Activated naive CD8-positive, alpha-beta T cell treated with anti-CD3 and anti-CD28 coated beads, Interleukin-2, amount 50 U/mL, for 24 hours (primary cell): ENCODE measurements around the gene GALNT12.

Experiments used
- ATAC-seq: fragments of 150-1000 bp; cut with Tn5 transposase; one replicate; pipeline ENCODE4 v1.10.0; 2021
- DNase-seq: peaks from one replicate; pipeline ENCODE4 v3.0.0; 2021
- H3K27ac Mint-ChIP-seq: one replicate; pipeline ENCODE4 v1.8.0; 2021; ENCODE audit warnings: mild to moderate bottlenecking, mixed read lengths
- H3K27me3 Mint-ChIP-seq: one replicate; pipeline ENCODE4 v1.8.0; 2021; ENCODE audit warnings: mixed read lengths
- H3K36me3 Mint-ChIP-seq: one replicate; pipeline ENCODE4 v1.8.0; 2021; ENCODE audit warnings: low read depth, mixed read lengths
- H3K4me1 Mint-ChIP-seq: one replicate; pipeline ENCODE4 v1.8.0; 2021; ENCODE audit warnings: mixed read lengths
- H3K4me3 Mint-ChIP-seq: one replicate; pipeline ENCODE4 v1.8.0; 2021; ENCODE audit warnings: mild to moderate bottlenecking, moderate library complexity, mixed read lengths
- H3K9me3 Mint-ChIP-seq: one replicate; pipeline ENCODE4 v1.8.0; 2021; ENCODE audit warnings: mixed read lengths

GALNT12 gene

GRCh38 chr9:98807070-98807813 is at the start of gene GALNT12:
Gene GALNT12, plus strand, starts transcription at chr9:98807670. Its CDS starts 29 bp downstream, at chr9:98807699.
- H3K27ac Mint-ChIP-seq = peak within 1 kb of the TSS; percentile 35
- peaks cover 2% of the 10 kb centered on the region for H3K36me3 Mint-ChIP-seq
- peak within 1 kb of the TSS; percentile 82 for H3K4me3 Mint-ChIP-seq
- ATAC-seq (peak; percentile 64), DNase-seq (peak; percentile 67)
- peaks cover 2% of the 10 kb centered on the region for H3K27me3 Mint-ChIP-seq
- H3K4me1 Mint-ChIP-seq = peaks cover 31% of the 10 kb centered on the region
- H3K9me3 Mint-ChIP-seq = no peaks in the 10 kb centered on the region

GRCh38 chr9:98760231-98760630 is 47.2 kb upstream of the GALNT12 start:
- H3K9me3 Mint-ChIP-seq = peaks cover 9% of the 10 kb centered on the region
- no peaks in the 10 kb centered on the region for H3K27me3 Mint-ChIP-seq
- H3K27ac Mint-ChIP-seq = no peak overlapping the region
- no peak for DNase-seq
- no peak overlapping the region for H3K4me3 Mint-ChIP-seq
- no peaks in the 10 kb centered on the region for H3K4me1 Mint-ChIP-seq
- no peak for ATAC-seq
- H3K36me3 Mint-ChIP-seq = peaks cover 49% of the 10 kb centered on the region

- Mint-ChIP-seq H3K9me3 (peaks cover 4% of the 10 kb centered on the region), H3K36me3 (peaks cover 45% of the 10 kb centered on the region), H3K4me1 (no peaks in the 10 kb centered on the region), H3K27me3 (no peaks in the 10 kb centered on the region), H3K27ac (no peak overlapping the region), H3K4me3 (no peak overlapping the region)
- DNase-seq = no peak
- no peak for ATAC-seq
Measured at GRCh38 chr9:98763986-98764745, 43.3 kb upstream of the GALNT12 start.

GRCh38 chr9:98765256-98765655 is 42.2 kb upstream of the GALNT12 start:
- no peaks in the 10 kb centered on the region for H3K27me3 Mint-ChIP-seq
- peaks cover 48% of the 10 kb centered on the region for H3K36me3 Mint-ChIP-seq
- ATAC-seq = no peak
- H3K9me3 Mint-ChIP-seq = peaks cover 4% of the 10 kb centered on the region
- no peak overlapping the region for H3K4me3 Mint-ChIP-seq
- no peaks in the 10 kb centered on the region for H3K4me1 Mint-ChIP-seq
- DNase-seq = no peak
- no peak overlapping the region for H3K27ac Mint-ChIP-seq

GRCh38 chr9:98766586-98766985 is 40.9 kb upstream of the GALNT12 start:
- Mint-ChIP-seq H3K27ac (no peak overlapping the region), H3K4me1 (no peaks in the 10 kb centered on the region), H3K27me3 (no peaks in the 10 kb centered on the region), H3K4me3 (no peak overlapping the region), H3K36me3 (peaks cover 54% of the 10 kb centered on the region), H3K9me3 (peaks cover 4% of the 10 kb centered on the region)
- ATAC-seq (no peak), DNase-seq (no peak)

- Mint-ChIP-seq H3K27me3 (no peaks in the 10 kb centered on the region), H3K27ac (no peak overlapping the region), H3K4me1 (no peaks in the 10 kb centered on the region), H3K36me3 (peaks cover 59% of the 10 kb centered on the region), H3K4me3 (no peak overlapping the region), H3K9me3 (peaks cover 4% of the 10 kb centered on the region)
- DNase-seq (no peak), ATAC-seq (no peak)
Measured at GRCh38 chr9:98767196-98767595, 40.3 kb upstream of the GALNT12 start.

- DNase-seq (no peak), ATAC-seq (no peak)
- Mint-ChIP-seq H3K27me3 (no peaks in the 10 kb centered on the region), H3K27ac (no peak overlapping the region), H3K36me3 (peaks cover 57% of the 10 kb centered on the region), H3K4me3 (no peak overlapping the region), H3K4me1 (no peaks in the 10 kb centered on the region), H3K9me3 (peaks cover 4% of the 10 kb centered on the region)
Measured at GRCh38 chr9:98767915-98768314, 39.6 kb upstream of the GALNT12 start.

- H3K27ac Mint-ChIP-seq = no peak overlapping the region
- H3K27me3 Mint-ChIP-seq = no peaks in the 10 kb centered on the region
- H3K4me1 Mint-ChIP-seq = no peaks in the 10 kb centered on the region
- DNase-seq = no peak
- ATAC-seq = no peak
- H3K9me3 Mint-ChIP-seq = peaks cover 4% of the 10 kb centered on the region
- peaks cover 58% of the 10 kb centered on the region for H3K36me3 Mint-ChIP-seq
- no peak overlapping the region for H3K4me3 Mint-ChIP-seq
Measured at GRCh38 chr9:98768344-98768743, 39.1 kb upstream of the GALNT12 start.

- DNase-seq = no peak
- Mint-ChIP-seq H3K27me3 (no peaks in the 10 kb centered on the region), H3K9me3 (no peaks in the 10 kb centered on the region), H3K36me3 (peaks cover 45% of the 10 kb centered on the region), H3K27ac (no peak overlapping the region), H3K4me1 (no peaks in the 10 kb centered on the region), H3K4me3 (no peak overlapping the region)
- no peak for ATAC-seq
Measured at GRCh38 chr9:98770717-98771116, 36.8 kb upstream of the GALNT12 start.

- no peak overlapping the region for H3K4me3 Mint-ChIP-seq
- H3K4me1 Mint-ChIP-seq = no peaks in the 10 kb centered on the region
- DNase-seq (no peak), ATAC-seq (no peak)
- H3K27me3 Mint-ChIP-seq = no peaks in the 10 kb centered on the region
- no peak overlapping the region for H3K27ac Mint-ChIP-seq
- peaks cover 43% of the 10 kb centered on the region for H3K36me3 Mint-ChIP-seq
- H3K9me3 Mint-ChIP-seq = no peaks in the 10 kb centered on the region
Measured at GRCh38 chr9:98771209-98771874, 36.1 kb upstream of the GALNT12 start.

GRCh38 chr9:98772364-98773155 is 34.9 kb upstream of the GALNT12 start:
- Mint-ChIP-seq H3K4me3 (no peak overlapping the region), H3K36me3 (peaks cover 35% of the 10 kb centered on the region), H3K9me3 (no peaks in the 10 kb centered on the region), H3K4me1 (no peaks in the 10 kb centered on the region), H3K27me3 (no peaks in the 10 kb centered on the region), H3K27ac (no peak overlapping the region)
- DNase-seq (no peak), ATAC-seq (no peak)

- H3K27ac Mint-ChIP-seq = no peak overlapping the region
- no peak overlapping the region for H3K4me3 Mint-ChIP-seq
- ATAC-seq = no peak
- H3K27me3 Mint-ChIP-seq = no peaks in the 10 kb centered on the region
- DNase-seq = no peak
- H3K36me3 Mint-ChIP-seq = peaks cover 31% of the 10 kb centered on the region
- no peaks in the 10 kb centered on the region for H3K9me3 Mint-ChIP-seq
- no peaks in the 10 kb centered on the region for H3K4me1 Mint-ChIP-seq
Measured at GRCh38 chr9:98773721-98774120, 33.7 kb upstream of the GALNT12 start.

GRCh38 chr9:98774746-98775145 is 32.7 kb upstream of the GALNT12 start:
- H3K36me3 Mint-ChIP-seq = peaks cover 27% of the 10 kb centered on the region
- peak; percentile 30 for DNase-seq
- H3K27me3 Mint-ChIP-seq = no peaks in the 10 kb centered on the region

GRCh38 chr9:98775831-98776441 is 31.5 kb upstream of the GALNT12 start:
- peak; percentile 33 for DNase-seq
- Mint-ChIP-seq H3K27me3 (no peaks in the 10 kb centered on the region), H3K4me1 (no peaks in the 10 kb centered on the region), H3K4me3 (no peak overlapping the region), H3K36me3 (peaks cover 17% of the 10 kb centered on the region), H3K9me3 (no peaks in the 10 kb centered on the region), H3K27ac (no peak overlapping the region)
- no peak for ATAC-seq

More at GRCh38 chr9:98774746-98775145, 32.7 kb upstream of the GALNT12 start:
- Mint-ChIP-seq H3K27ac (no peak overlapping the region), H3K4me3 (no peak overlapping the region), H3K4me1 (no peaks in the 10 kb centered on the region), H3K9me3 (no peaks in the 10 kb centered on the region)
- peak; percentile 29 for ATAC-seq
